Measurements from ENCODE around the gene CNTNAP4.

The CNTNAP4 gene

DNA sequence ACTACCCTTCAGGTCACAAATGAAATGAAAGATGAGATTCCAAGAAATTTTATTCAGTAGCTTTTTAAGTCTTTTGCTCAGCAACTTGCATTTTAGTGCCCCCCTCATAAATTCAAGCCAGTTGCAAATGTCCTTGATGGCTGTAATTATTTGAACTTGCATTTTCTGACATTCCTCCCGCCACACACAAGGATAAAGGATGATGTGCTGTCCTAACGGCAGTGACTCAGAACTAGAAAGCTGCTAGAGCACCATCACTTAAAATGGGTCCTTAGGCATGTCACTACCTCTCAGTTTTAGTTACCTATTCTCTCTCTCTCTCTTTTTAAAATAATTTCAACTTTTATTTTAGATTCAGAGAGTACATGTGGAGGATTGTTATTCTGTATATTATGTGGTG, 306.7 kb downstream of the CNTNAP4 start:
- DNase-seq (ENCODE audit: low read depth in 2 of 2), result no peak

DNA sequence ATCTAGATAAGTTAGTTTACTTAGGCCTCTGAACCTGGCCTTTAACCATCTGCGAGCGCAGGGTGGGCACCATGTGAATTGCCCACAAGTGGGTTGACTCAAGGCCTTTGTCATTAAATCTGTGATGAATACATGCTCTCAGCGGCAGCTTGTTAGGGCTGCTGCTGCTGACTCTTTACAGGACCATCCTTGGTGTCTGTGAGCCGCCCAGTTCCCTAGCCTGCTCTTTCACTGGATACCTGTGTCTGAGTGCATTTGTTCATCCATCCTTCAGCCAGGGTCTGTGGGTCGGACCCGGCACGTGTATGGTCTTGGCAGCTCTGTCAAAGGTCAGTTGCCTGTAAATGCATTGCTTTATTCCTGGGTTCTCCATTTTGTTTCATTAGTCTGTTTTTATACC, 321.3 kb downstream of the CNTNAP4 start:
- DNase-seq (ENCODE audit: low read depth in 2 of 2), result no peak

DNA sequence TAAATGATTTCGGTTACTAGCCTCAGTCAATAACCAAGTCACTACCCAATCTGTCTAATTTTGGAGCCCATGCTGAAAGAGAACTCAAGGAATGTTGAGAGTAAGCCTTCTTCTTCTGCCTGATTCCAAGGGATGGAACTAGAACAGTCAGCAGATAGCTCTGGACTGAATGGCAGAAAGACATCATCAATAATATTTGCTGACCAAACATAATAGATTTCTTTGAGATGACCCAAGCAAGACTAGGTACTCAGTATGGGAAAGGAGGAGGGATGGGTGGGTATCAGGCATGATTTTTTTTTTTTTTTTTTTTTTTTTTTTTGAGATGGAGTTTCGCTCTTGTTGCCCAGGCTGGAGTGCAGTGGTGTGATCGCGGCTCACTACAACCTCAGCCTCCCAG, 330.1 kb downstream of the CNTNAP4 start:
- DNase-seq (ENCODE audit: low read depth in 2 of 2), result no peak

Data from stimulated activated CD4-positive, alpha-beta T cell treated with anti-CD3 and anti-CD28 coated beads, Interleukin-1b, Interleukin-23, amount 100 ng/mL, for 1 hour (primary cell).